ENCODE results near the gene PCDHA5.
"Not testable (repeated sequence)": the region's sequence is repeated elsewhere in the genome, so short reads cannot be mapped to it uniquely, and the experiment has no call there.

PCDHA5 gene

DNA sequence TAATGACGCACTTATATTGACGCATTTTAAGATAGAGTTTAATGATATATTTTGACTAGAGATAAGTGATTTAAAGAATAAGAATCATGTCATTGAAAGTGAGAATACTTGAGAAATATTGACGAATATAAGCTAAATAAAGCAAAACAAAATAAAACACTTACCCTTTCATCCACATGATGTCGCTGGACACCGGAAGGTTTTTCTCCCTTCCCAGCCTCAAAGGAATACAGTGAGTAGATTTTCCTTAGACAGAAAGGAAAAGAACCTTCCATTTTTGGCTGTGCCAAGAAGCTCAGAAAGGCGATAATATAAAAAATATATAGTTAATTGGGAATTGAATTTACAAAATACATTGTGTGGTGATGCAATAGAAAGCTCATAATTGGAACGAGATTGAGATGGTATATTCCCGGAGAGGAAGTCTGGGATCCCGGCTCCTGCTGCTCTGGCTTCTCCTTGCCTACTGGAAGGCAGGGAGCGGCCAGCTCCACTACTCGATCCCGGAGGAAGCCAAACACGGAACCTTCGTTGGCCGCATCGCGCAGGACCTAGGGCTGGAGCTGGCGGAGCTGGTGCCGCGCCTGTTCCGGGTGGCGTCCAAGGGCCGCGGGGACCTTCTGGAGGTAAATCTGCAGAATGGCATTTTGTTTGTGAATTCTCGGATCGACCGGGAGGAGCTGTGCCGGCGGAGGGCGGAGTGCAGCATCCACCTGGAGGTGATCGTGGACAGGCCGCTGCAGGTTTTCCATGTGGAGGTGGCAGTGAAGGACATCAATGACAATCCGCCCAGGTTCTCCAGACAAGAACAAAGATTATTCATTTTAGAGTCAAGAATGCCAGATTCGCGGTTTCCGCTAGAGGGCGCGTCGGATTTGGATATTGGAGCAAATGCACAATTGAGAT, at the start of gene PCDHA5:
Gene PCDHA5 (plus strand): TSS at position 239 of the 906 bp plus-strand sequence.
- DNase-seq = no peak

DNA sequence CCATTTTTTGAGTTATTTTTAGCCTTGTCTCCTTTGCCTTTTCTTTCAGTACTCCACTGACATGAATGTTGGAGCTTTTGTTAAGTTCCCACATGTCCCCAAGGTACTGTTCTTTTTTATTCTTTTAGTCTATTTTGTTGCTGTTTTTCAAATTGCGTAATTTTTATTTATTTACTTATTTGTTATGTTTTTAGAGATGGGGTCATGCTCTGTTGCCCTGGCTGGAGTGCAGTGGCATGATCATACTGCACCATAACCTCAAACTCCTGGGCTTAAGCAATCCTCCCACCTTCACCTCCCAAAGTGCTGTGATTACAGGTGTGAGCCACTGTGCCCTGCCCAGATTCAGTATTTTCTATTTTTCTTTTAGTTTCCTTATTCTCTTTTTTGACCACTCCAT, 40.9 kb upstream of the PCDHA5 start:
- DNase-seq = no peak

GRCh38 chr5:140785905-140786686, 35.3 kb upstream of the PCDHA5 start, which contains the start of gene PCDHA1:
PCDHA1 (plus strand) TSS chr5:140786140.
- DNase-seq = no peak

GRCh38 chr5:140787422-140787821, 34.0 kb upstream of the PCDHA5 start:
- not testable (repeated sequence) for DNase-seq

DNA sequence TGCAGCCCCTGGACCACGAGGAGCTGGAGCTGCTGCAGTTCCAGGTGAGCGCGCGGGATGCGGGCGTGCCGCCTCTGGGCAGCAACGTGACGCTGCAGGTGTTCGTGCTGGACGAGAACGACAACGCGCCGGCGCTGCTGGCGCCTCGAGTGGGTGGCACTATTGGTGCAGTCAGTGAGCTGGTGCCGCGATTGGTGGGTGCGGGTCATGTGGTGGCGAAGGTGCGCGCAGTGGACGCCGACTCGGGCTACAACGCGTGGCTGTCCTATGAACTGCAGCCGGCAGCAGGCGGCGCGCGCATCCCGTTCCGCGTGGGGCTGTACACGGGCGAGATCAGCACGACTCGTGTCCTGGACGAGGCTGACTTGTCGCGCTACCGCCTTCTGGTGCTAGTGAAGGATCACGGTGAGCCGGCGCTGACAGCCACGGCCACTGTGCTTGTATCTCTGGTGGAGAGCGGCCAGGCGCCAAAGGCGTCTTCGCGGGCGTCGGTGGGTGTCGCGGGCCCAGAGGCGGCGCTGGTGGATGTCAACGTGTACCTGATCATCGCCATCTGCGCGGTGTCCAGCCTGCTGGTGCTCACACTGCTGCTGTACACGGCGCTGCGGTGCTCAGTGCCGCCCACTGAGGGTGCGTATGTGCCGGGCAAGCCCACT, 33.4 kb upstream of the PCDHA5 start:
- not testable (repeated sequence) for DNase-seq

- DNase-seq = no peak
Observed at GRCh38 chr5:140791089-140791488, 30.3 kb upstream of the PCDHA5 start.

DNA sequence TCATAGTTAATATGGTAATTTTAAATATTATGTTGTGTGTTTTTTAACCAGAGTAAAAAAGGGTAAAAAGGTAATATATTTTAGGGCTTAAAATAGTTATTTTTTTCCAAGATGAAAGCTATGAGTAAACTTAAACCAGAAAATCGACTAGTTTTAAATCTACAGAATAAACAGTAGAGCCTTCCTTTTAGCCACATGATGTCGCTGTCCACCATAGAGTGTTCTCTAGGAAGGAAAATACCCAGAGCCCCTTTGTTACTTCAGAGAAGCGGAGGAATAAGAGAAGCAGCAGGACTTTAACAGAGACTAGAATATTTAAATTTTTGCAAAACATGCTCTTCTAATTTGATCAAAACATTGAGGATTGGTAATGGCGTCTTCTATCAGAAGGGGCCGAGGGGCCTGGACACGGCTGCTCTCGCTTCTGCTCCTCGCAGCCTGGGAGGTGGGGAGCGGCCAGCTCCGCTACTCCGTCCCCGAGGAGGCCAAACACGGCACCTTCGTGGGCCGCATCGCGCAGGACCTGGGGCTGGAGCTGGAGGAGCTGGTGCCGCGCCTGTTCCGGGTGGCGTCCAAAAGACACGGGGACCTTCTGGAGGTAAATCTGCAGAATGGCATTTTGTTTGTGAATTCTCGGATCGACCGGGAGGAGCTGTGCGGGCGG, 26.7 kb upstream of the PCDHA5 start, which contains the start of gene PCDHA2:
Gene PCDHA2 (plus strand): TSS at position 258 of the 664 bp plus-strand sequence.
- DNase-seq = no peak

DNA sequence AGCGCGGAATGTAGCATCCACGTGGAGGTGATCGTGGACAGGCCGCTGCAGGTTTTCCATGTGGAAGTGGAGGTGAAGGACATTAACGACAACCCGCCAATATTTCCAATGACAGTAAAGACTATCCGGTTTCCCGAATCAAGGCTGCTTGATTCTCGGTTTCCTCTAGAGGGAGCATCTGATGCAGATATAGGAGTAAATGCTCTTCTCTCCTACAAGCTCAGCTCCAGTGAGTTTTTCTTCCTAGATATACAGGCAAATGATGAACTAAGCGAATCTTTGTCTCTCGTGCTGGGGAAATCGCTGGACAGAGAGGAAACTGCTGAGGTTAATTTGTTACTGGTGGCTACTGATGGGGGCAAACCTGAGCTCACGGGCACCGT, 26.2 kb upstream of the PCDHA5 start:
- DNase-seq = no peak

DNA sequence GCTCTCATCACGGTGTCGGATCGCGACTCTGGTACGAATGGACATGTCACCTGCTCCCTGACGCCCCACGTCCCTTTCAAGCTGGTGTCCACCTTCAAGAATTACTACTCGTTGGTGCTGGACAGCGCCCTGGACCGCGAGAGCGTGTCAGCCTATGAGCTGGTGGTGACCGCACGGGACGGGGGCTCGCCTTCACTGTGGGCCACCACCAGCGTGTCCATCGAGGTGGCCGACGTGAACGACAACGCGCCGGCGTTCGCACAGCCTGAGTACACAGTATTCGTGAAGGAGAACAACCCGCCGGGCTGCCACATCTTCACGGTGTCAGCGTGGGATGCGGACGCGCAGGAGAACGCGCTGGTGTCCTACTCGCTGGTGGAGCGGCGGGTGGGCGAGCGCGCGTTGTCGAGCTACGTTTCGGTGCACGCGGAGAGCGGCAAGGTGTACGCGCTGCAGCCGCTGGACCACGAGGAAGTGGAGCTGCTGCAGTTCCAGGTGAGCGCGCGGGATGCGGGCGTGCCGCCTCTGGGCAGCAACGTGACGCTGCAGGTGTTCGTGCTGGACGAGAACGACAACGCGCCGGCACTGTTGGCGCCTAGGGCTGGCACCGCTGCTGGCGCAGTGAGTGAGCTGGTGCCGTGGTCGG, 25.2 kb upstream of the PCDHA5 start:
- not testable (repeated sequence) for DNase-seq

- no peak for DNase-seq
Observed at GRCh38 chr5:140796718-140797095, 24.7 kb upstream of the PCDHA5 start.

DNA sequence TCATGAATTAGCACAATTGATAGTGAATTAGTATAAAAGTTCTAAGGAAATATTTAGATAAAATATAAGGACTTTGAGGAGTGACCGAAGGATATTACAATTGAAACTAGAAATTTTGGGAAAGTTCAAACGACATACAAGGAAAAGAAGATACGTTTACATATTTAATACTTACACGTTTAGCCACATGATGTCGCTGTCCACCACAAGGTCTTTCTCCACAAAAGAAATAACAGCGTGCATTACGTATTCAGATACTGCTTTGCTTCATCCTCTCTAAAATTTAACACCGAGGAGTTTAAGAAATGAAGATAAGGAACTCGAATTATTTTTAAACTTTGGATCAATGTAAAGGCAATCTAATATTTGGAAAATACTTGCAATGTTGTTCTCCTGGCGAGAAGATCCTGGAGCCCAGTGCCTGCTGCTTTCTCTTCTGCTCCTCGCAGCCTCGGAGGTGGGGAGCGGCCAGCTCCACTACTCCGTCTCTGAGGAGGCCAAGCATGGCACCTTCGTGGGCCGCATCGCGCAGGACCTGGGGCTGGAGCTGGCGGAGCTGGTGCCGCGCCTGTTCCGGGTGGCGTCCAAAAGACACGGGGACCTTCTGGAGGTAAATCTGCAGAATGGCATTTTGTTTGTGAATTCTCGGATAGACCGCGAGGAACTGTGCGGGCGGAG, 20.5 kb upstream of the PCDHA5 start, which contains the start of gene PCDHA3:
Gene PCDHA3 (plus strand): TSS at position 242 of the 678 bp plus-strand sequence.
- no peak for DNase-seq

DNA sequence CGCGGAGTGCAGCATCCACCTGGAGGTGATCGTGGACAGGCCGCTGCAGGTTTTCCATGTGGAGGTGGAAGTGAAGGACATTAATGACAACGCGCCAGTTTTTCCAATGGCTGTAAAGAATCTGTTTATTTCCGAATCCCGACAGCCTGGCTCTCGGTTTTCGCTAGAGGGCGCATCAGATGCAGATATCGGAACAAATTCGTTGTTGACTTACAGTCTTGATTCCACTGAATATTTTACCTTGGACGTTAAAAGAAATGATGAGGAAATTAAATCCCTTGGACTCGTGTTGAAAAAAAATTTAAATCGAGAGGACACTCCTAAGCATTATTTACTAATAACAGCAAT, 19.9 kb upstream of the PCDHA5 start:
- no peak for DNase-seq

GRCh38 chr5:140802381-140802780, 19.0 kb upstream of the PCDHA5 start:
- DNase-seq = not testable (repeated sequence)

- DNase-seq = no peak
Observed at GRCh38 chr5:140802781-140803271, 18.6 kb upstream of the PCDHA5 start.

GRCh38 chr5:140806834-140807775, 14.3 kb upstream of the PCDHA5 start, which contains the start of gene PCDHA4:
PCDHA4 (plus strand) TSS chr5:140807068.
- no peak for DNase-seq

DNA sequence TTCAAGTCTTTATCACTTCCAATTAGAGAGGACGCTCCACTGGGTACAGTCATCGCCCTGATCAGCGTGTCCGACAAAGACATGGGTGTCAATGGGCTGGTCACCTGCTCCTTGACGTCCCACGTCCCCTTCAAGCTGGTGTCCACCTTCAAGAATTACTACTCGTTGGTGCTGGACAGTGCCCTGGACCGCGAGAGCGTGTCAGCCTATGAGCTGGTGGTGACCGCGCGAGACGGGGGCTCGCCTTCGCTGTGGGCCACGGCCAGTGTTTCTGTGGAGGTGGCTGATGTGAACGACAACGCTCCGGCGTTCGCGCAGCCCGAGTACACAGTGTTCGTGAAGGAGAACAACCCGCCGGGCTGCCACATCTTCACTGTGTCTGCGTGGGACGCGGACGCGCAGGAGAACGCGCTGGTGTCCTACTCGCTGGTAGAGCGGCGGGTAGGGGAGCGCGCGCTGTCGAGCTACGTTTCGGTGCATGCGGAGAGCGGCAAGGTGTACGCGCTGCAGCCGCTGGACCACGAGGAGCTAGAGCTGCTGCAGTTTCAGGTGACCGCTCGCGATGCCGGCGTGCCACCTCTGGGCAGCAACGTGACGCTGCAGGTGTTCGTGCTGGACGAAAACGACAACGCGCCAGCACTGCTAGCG, 13.0 kb upstream of the PCDHA5 start:
- not testable (repeated sequence) for DNase-seq

GRCh38 chr5:140808889-140809291, 12.5 kb upstream of the PCDHA5 start:
- no peak for DNase-seq

DNA sequence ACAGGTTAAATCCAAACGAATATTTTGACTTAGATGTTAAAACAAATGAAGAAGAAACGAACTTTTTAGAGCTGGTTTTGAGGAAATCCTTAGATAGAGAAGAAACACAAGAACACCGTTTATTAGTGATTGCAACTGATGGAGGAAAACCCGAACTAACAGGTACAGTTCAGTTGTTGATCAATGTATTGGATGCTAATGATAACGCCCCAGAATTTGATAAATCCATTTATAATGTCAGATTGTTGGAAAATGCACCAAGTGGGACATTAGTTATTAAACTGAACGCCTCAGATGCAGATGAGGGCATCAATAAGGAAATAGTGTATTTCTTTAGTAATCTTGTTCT, 842 bp downstream of the PCDHA5 start:
- DNase-seq = no peak

GRCh38 chr5:140822969-140823368, 1.6 kb downstream of the PCDHA5 start:
- not testable (repeated sequence) for DNase-seq

- no peak for DNase-seq
Observed at GRCh38 chr5:140823475-140823874, 2.1 kb downstream of the PCDHA5 start.
